Testis (tissue), 3 donors: ENCODE results near the gene MIB1. TPM values are rescaled to one million over a fixed set of nuclear protein-coding genes. Genes with fewer than 3 reads are reported as not detected.

ENCODE experiments used
- DNase-seq: peaks from one replicate; pipeline ENCODE4 v3.0.0-alpha.2; 2019
- H3K27ac ChIP-seq, 2 donors: fragments of 200-600 bp; sonication (generic); one replicate each; pipeline ENCODE4 v1.5.1; 2019
- H3K27me3 ChIP-seq: fragments of 200-600 bp; sonication (generic); one replicate; pipeline ENCODE4 v1.5.1; 2019
- H3K36me3 ChIP-seq: fragments of 200-600 bp; sonication (generic); one replicate; pipeline ENCODE4 v1.5.1; 2017; ENCODE audit warnings: low read depth; ENCODE audit errors: missing control alignments
- H3K4me1 ChIP-seq: fragments of 200-600 bp; sonication (generic); one replicate; pipeline ENCODE4 v1.5.1; 2019
- H3K4me3 ChIP-seq, 2 donors: fragments of 200-600 bp; sonication (generic); one replicate each; pipeline ENCODE4 v1.5.1; 2017 to 2019
- H3K9me3 ChIP-seq: fragments of 200-600 bp; sonication (generic); one replicate; pipeline ENCODE4 v1.5.1; 2017
- CTCF ChIP-seq, 3 experiments: fragments of 450-650 bp in 2 of 3; fragments of 200-600 bp in 1 of 3; sonication (generic) in 1 of 3; IDR thresholded peaks; one replicate each; pipeline ENCODE4 v1.5.1; 2016 to 2019; ENCODE audit warnings: antibody characterized with exemption in 3 of 3, mild to moderate bottlenecking in 2 of 3, moderate library complexity in 1 of 3
- POLR2A ChIP-seq: fragments of 450-650 bp; IDR thresholded peaks from one replicate; pipeline ENCODE4 v1.6.1; 2017; ENCODE audit warnings: antibody characterized with exemption, mild to moderate bottlenecking, moderate library complexity
- WGBS, 2 donors: methylation state at CpG; one replicate each; pipeline ENCODE4 v1.1.5; 2018; 5-methylcytosine and 5-hydroxymethylcytosine counted together
- intact Hi-C: fragments of 100-400 bp; cut with DNase I; formaldehyde crosslinking; loops from one replicate; pipeline ENCODE4 v1.15.1; 2023; ENCODE audit warnings: low total_unique reads
- polyA plus RNA-seq: library from polyadenylated mRNA; stranded (reverse); fragments of 350-450 nt; fragmentation: Illumina TruSeq; extraction: RNeasy Lipid Tissue Mini Kit (QIAGEN cat#74804); gene quantifications from one replicate; pipeline ENCODE4 v1.2.3, GENCODE V29; 2014; ENCODE audit warnings: low read depth, low replicate concordance; ENCODE audit not compliant: insufficient read depth
- total RNA-seq, 2 donors: library from RNA; depleted of rRNA; stranded (reverse); fragments of >200 nt; gene quantifications; one replicate each; pipeline ENCODE4 v1.2.3, GENCODE V29; 2016

MIB1 gene
- total and polyA plus RNA-seq, 3 donors from 2014 or later = 16.5 to 48.8 (median 40.7) TPM

GRCh38 chr18:21742315-21742687 is 1.7 kb downstream of the MIB1 start:
- WGBS, 2 donors = 27 to 35% methylated on average over 5 of the region's 5 CpGs
- H3K4me1 ChIP-seq = peaks cover 8% of the 10 kb centered on the region
- peak overlapping the region in 1 of 2 donors; percentile 89 for H3K4me3 ChIP-seq
- intact Hi-C loops = no loop called here
- no peak overlapping the region for H3K27ac ChIP-seq
- no peaks in the 10 kb centered on the region for H3K9me3 ChIP-seq
- DNase-seq = no peak
- TF ChIP-seq CTCF (IDR thresholded peaks at IDR 0.05) = no peak
- TF ChIP-seq POLR2A = no peak
- H3K27me3 ChIP-seq = no peaks in the 10 kb centered on the region
- no peaks in the 10 kb centered on the region for H3K36me3 ChIP-seq

GRCh38 chr18:21743166-21743832 is 2.7 kb downstream of the MIB1 start:
- Histone ChIP-seq H3K4me1 (peaks cover 14% of the 10 kb centered on the region), H3K27ac (no peak overlapping the region), H3K27me3 (no peaks in the 10 kb centered on the region), H3K9me3 (no peaks in the 10 kb centered on the region), H3K4me3 (no peak overlapping the region), H3K36me3 (no peaks in the 10 kb centered on the region)
- intact Hi-C loops = no loop called here
- no peak for DNase-seq
- no peak for TF ChIP-seq POLR2A
- TF ChIP-seq CTCF (IDR thresholded peaks at IDR 0.05) = no peak
- 59 to 60% methylated on average over 7 of the region's 7 CpGs for WGBS, 2 donors

- H3K27me3 ChIP-seq = no peaks in the 10 kb centered on the region
Measured at GRCh38 chr18:21745231-21745630, 4.6 kb downstream of the MIB1 start.

GRCh38 chr18:21747268-21747667 is 6.7 kb downstream of the MIB1 start:
- Histone ChIP-seq H3K36me3 (no peaks in the 10 kb centered on the region), H3K27me3 (no peaks in the 10 kb centered on the region), H3K4me3 (no peak overlapping the region), H3K9me3 (no peaks in the 10 kb centered on the region), H3K4me1 (peaks cover 12% of the 10 kb centered on the region), H3K27ac (no peak overlapping the region)
- whole genome bisulfite sequencing, 2 donors = 35 to 52% methylated on average over 2 of the region's 2 CpGs
- TF ChIP-seq POLR2A (no peak), CTCF (IDR thresholded peaks at IDR 0.05) (no peak)
- intact Hi-C loops = no loop called here
- DNase-seq = no peak

More at GRCh38 chr18:21745231-21745630, 4.6 kb downstream of the MIB1 start:
- DNase-seq = no peak
- Histone ChIP-seq H3K9me3 (no peaks in the 10 kb centered on the region), H3K4me3 (no peak overlapping the region), H3K36me3 (no peaks in the 10 kb centered on the region), H3K4me1 (peaks cover 12% of the 10 kb centered on the region), H3K27ac (no peak overlapping the region)
- WGBS, 2 donors = 97% methylated on average over 5 of the region's 5 CpGs
- intact Hi-C loops = no loop called here
- TF ChIP-seq POLR2A (no peak), CTCF (IDR thresholded peaks at IDR 0.05) (no peak)
